A673 (cell line): ENCODE results near the gene DLK2. TPM values are rescaled to one million over a fixed set of nuclear protein-coding genes. Genes with fewer than 3 reads are reported as not detected.

Source experiments
- BruUV-seq: library from RNA; stranded (reverse); fragments of 400-500 nt; replicated peaks from 2 replicates; lab custom pipeline; 2021; lab: Mats Ljungman, UMichigan
- CTCF ChIA-PET: fragments of 300-600 bp; sonication (Branson Sonifier 250); formaldehyde crosslinking; loops from one replicate; lab custom pipeline; 2022; ENCODE audit warnings: antibody characterized with exemption; lab: Charles Lee
- POLR2A ChIA-PET: fragments of 300-600 bp; sonication (Branson Sonifier 250); formaldehyde crosslinking; loops from one replicate; lab custom pipeline; 2022; ENCODE audit warnings: antibody characterized with exemption; ENCODE audit not compliant: low non-redundant PET; lab: Charles Lee
- DNase-seq: peaks from one replicate; pipeline ENCODE4 v3.0.0-alpha.2; 2015; ENCODE audit warnings: low spot score
- H3K27ac ChIP-seq: fragments of 200-600 bp; sonication (generic); 2 replicates; pipeline ENCODE4 v1.5.1; 2016; ENCODE audit warnings: mixed run types, low read depth, mild to moderate bottlenecking, mixed read lengths, antibody characterized with exemption, low read length; ENCODE audit not compliant: poor library complexity, severe bottlenecking
- H3K27me3 ChIP-seq: fragments of 200-600 bp; sonication (generic); replicated peaks from 2 replicates; pipeline ENCODE4 v1.6.1; 2017; ENCODE audit warnings: mixed run types, low read depth, mild to moderate bottlenecking, mixed read lengths, antibody characterized with exemption, low read length; ENCODE audit not compliant: insufficient read depth, poor library complexity
- H3K36me3 ChIP-seq: fragments of 200-600 bp; sonication (generic); 2 replicates; pipeline ENCODE4 v1.6.1; 2016; ENCODE audit warnings: mixed run types, mild to moderate bottlenecking, mixed read lengths, antibody characterized with exemption, low read length; ENCODE audit not compliant: insufficient read depth, poor library complexity, severe bottlenecking
- H3K4me1 ChIP-seq: fragments of 200-600 bp; sonication (generic); 2 replicates; pipeline ENCODE4 v1.6.1; 2017; ENCODE audit warnings: mixed run types, mild to moderate bottlenecking, mixed read lengths, antibody characterized with exemption, low read length; ENCODE audit not compliant: insufficient read depth, poor library complexity, severe bottlenecking
- H3K4me3 ChIP-seq: fragments of 200-600 bp; sonication (generic); 2 replicates; pipeline ENCODE4 v1.5.1; 2016; ENCODE audit warnings: low read depth, mixed run types, mild to moderate bottlenecking, mixed read lengths, low read length; ENCODE audit not compliant: poor library complexity, severe bottlenecking
- H3K9me3 ChIP-seq: fragments of 200-600 bp; sonication (generic); 2 replicates; pipeline ENCODE4 v1.6.1; 2016; ENCODE audit warnings: mixed run types, low read depth, mild to moderate bottlenecking, mixed read lengths, antibody characterized with exemption, low read length; ENCODE audit not compliant: poor library complexity, severe bottlenecking
- CTCF ChIP-seq: fragments of 300-800, 200-600 bp; sonication (generic); conservative IDR thresholded peaks from 2 replicates; pipeline ENCODE4 v1.5.1; 2017; ENCODE audit warnings: low read depth, mild to moderate bottlenecking, antibody characterized with exemption, low read length, moderate library complexity, mixed read lengths
- EZH2 ChIP-seq: fragments of 200-600 bp; sonication (generic); IDR thresholded peaks from 2 replicates; pipeline ENCODE4 v1.6.1; 2017; ENCODE audit warnings: borderline replicate concordance, low read depth, mild to moderate bottlenecking, mixed read lengths, antibody characterized with exemption, low read length; ENCODE audit not compliant: poor library complexity, severe bottlenecking
- intact Hi-C: fragments of 100-400 bp; cut with micrococcal nuclease; formaldehyde crosslinking; loops from one replicate; pipeline ENCODE4 v1.10.0; 2022; ENCODE audit not compliant: unreplicated experiment
- microRNA-seq: library from miRNA; unstranded; fragments of <30 nt; microRNA quantifications from one replicate; pipeline ENCODE4 v1.2.0, GENCODE V29; 2021
- total RNA-seq: library from RNA; stranded (reverse); gene quantifications from 2 replicates; pipeline ENCODE4 v1.2.3, GENCODE V29; 2021

The DLK2 gene
- total RNA-seq, 1 experiment from 2014 or later, result 0.67 TPM

DNA sequence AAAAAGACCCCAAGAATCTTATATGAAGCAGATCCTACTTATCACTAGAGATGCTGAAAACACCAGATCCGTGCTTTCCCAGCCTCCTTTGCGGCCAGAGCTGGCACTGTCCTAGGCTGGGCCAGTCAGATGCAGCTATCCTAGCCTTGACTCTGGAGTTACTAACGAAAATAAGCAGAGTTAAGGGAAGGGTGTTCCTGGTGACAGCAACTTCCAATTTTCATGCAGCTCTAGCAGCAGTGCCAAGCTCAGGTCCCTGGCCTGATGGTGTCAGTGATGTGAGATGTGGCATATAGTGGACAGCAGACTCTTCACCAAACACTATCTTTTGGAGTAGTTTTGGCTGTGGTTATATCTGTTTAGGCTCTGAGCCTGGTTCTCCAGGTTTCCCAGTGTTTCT, 53.6 kb downstream of the DLK2 start:
- CTCF ChIA-PET, result no interaction called here
- TF ChIP-seq CTCF (no peak), EZH2 (no peak)
- H3K36me3 ChIP-seq, result no peaks in the 10 kb centered on the region

More for the DNA sequence above, 53.6 kb downstream of the DLK2 start:
- no TSS peak for BruUV-seq
- intact Hi-C loops, result no loop called here
- H3K4me3 ChIP-seq, result no peak overlapping the region
- no peak overlapping the region for H3K27ac ChIP-seq
- DNase-seq, result no peak
- H3K27me3 ChIP-seq, result no peaks in the 10 kb centered on the region
- no peaks in the 10 kb centered on the region for H3K9me3 ChIP-seq
- no peaks in the 10 kb centered on the region for H3K4me1 ChIP-seq
- POLR2A ChIA-PET, result no interaction called here

Small RNA genes within 50 kb of the gene (microRNA-seq; reads per million reads assigned to microRNA genes)
- gene MIR6780B, result 2.4 reads per million

Other genes with a start within 250 kb of the DLK2 start
- gene DNPH1, start 226.1 kb downstream of the DLK2 start, total RNA-seq, result 55.1 and 69.4 TPM in 2 replicates
- not detected in 2 replicates for gene TTBK1, start 212.1 kb downstream of the DLK2 start, total RNA-seq
- gene SLC22A7, start 157.3 kb downstream of the DLK2 start, total RNA-seq, result not detected in 2 replicates
- gene CRIP3, start 146.7 kb downstream of the DLK2 start, total RNA-seq, result 2.4 TPM in 2 replicates
- gene ZNF318, start 85.9 kb downstream of the DLK2 start, total RNA-seq, result 22.6 and 23.8 TPM in 2 replicates
- gene ABCC10, start 28.0 kb downstream of the DLK2 start, total RNA-seq, result 37.5 and 46.4 TPM in 2 replicates
- gene TJAP1, start 22.0 kb upstream of the DLK2 start, total RNA-seq, result 39.1 and 46.0 TPM in 2 replicates
- gene LRRC73, start 54.8 kb upstream of the DLK2 start, total RNA-seq, result 0.58 and 0.94 TPM in 2 replicates
- gene YIPF3, start 61.4 kb upstream of the DLK2 start, total RNA-seq, result 75.1 and 84.2 TPM in 2 replicates
- gene POLR1C, start 61.5 kb upstream of the DLK2 start, total RNA-seq, result 64.1 and 75.4 TPM in 2 replicates
- gene XPO5, start 120.5 kb upstream of the DLK2 start, total RNA-seq, result 109 and 111 TPM in 2 replicates
- gene POLH, start 120.6 kb upstream of the DLK2 start, total RNA-seq, result 20.0 and 24.9 TPM in 2 replicates
- gene GTPBP2, start 173.7 kb upstream of the DLK2 start, total RNA-seq, result 59.4 and 72.1 TPM in 2 replicates
- gene MAD2L1BP, start 180.3 kb upstream of the DLK2 start, total RNA-seq, result 52.0 and 55.3 TPM in 2 replicates
- 0.11 TPM in 2 replicates for gene RSPH9, start 189.5 kb upstream of the DLK2 start, total RNA-seq
- gene MRPS18A, start 232.2 kb upstream of the DLK2 start, total RNA-seq, result 64.6 and 69.1 TPM in 2 replicates